HG02798 (cell line): ENCODE data around the gene SCUBE2.

Source experiments
- ATAC-seq: cut with Tn5 transposase; IDR thresholded peaks from one replicate; pipeline ENCODE4 v1.9.1; 2021; ENCODE audit warnings: mild to moderate bottlenecking; ENCODE audit not compliant: unreplicated experiment, poor library complexity

SCUBE2 gene

GRCh38 chr11:8973121-8973520 is 118.3 kb downstream of the SCUBE2 start:
- no peak for ATAC-seq

- ATAC-seq: no peak
Observed at GRCh38 chr11:8971924-8972316, 119.5 kb downstream of the SCUBE2 start.

DNA sequence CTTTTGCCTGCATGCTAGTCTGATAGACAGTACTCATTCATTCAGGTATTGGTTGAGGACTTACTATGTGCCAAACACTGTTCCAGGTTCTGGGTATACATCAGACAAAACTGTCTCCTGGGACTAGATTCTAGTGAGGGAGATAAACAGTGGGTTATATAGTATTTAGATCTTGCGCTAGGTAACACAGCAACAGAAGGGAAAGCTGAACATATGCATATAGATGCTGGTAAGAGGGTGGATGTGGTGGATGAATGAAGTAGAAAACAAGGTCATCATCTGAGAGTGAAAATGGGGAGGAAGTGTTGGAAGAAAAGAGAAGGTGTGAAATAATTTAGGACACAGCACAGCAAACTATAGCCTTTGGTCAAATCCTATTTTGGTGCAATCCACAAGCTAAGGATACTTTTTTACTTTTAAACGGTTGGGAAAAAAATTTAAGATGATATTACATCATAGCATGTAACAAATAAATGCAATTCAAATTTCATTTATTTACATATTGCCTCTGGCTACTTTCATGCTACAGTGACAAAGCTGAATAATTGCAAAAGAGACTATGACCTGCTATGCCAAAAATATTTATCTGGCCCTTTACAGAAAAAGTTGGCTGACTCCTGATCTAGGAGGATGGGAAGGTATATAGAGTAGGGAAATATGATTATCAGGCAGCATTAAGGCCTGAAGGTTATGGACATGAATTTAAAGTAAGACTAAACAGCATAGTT is 120.0 kb downstream of the SCUBE2 start:
- no peak for ATAC-seq
